Inflammatory macrophage treated with lipopolysaccharide for 4 hours (primary cell): ENCODE measurements around the gene USP24.

Experiments used
- DNase-seq: peaks from one replicate; pipeline ENCODE4 v3.0.0-alpha.2; 2020

The USP24 gene

DNA sequence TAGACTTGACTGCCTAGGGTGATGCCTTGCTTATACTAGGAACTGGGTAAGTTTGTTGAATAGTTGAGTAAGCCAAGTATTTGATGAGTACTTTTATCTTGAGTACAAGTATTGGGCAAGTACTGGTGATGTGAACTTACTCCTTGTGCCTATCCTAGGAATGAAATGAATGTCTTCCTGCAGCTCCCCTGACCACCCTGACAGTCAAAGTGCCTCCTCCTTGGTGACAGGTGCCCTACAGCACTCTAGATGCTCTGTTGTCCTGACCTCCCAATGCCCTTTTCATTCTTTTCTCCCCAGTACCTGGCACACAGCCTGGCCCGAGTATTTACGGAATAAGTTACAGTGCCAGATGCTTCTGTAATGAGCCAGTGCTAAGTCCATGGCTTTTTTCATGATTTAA, 150.3 kb downstream of the USP24 start:
- no peak for DNase-seq

DNA sequence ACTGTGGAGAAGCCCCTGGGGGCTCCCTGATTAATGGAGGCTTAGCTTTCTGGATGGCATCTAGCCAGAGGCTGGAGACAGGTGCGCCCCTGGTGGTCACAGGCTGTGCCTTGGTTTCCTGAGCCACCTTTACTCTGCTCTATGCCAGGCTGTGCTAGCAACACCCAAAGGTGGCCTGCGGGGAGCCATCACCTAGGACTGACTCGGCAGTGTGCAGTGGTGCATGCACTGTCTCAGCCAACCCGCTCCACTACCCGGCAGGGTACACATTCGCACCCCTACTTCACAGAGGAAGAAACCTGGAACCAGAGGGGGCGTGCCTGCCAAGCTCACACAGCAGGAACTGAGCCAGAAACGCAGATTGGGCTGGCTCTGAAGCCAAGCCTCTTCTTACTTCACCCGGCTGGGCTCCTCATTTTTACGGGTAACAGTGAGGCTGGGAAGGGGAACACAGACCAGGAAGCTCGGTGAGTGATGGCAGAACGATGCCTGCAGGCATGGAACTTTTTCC, 151.0 kb downstream of the USP24 start:
- no peak for DNase-seq

DNA sequence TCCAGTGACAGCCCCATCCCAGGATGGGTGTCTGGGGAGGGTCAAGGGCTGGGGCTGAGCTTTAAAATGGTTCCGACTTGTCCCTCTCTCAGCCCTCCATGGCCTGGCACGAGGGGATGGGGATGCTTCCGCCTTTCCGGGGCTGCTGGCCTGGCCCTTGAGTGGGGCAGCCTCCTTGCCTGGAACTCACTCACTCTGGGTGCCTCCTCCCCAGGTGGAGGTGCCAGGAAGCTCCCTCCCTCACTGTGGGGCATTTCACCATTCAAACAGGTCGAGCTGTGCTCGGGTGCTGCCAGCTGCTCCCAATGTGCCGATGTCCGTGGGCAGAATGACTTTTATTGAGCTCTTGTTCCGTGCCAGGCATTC, 151.6 kb downstream of the USP24 start:
- DNase-seq, result no peak

DNA sequence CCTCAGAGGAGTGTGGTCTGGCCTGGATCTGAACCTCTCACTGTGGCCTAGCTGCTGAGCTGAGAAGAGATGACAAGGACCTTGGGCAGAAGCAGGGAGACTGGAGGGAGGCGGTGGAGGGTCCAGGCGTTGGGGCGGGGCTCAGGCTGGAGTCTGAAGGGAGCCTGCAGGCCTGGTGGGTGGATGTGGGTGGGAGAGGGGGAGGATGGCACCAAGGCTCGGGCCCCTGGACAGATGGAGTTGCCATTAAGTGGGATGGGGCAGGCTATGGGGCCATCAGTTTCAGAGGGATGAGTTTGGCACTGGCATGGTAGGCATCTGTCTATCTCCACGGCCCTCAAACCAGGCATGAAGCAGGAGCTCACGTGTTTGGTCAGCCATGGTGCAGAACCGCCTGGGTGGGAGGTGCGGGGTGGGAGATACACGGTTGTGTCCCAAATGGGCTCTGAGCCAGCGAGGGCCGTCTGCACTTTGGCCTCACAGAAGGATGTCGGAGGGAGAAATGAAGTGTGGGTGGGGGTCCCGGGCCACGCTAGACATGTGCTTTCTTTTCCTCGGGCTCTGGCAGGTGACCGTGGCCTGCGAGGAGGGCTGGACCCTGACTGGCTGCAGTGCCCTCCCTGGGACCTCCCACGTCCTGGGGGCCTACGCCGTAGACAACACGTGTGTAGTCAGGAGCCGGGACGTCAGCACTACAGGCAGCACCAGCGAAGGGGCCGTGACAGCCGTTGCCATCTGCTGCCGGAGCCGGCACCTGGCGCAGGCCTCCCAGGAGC, 152.2 kb downstream of the USP24 start:
- no peak for DNase-seq

DNA sequence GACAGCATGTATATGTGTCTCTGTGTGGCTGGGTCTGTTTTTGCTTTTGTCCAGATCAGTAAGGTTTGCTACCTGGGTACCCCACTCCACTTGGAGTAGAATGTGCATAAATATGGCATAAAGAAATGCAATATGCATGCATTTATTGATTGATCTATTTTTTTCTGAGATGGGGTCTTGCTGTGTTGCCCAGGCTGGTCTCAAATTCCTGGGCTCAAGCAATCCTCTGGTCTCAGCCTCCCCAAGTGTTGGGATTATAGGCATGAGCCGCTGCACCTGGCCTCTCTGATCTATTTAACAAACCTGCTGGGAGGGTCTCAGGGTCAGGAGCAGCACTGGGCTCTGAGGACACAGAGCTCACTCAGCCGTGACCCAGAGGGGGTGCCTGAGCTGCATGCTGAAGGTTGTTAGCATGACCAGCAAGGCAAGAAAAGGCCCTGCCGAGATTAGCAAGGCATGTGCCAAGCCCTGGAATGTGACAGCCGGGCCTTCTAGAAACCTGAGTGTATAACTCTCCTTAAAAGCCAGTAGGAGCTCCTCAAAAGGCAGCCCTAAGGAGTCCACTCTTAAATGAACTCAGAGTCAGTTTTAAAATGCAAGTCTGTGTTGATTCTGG, 153.3 kb downstream of the USP24 start:
- no peak for DNase-seq

DNA sequence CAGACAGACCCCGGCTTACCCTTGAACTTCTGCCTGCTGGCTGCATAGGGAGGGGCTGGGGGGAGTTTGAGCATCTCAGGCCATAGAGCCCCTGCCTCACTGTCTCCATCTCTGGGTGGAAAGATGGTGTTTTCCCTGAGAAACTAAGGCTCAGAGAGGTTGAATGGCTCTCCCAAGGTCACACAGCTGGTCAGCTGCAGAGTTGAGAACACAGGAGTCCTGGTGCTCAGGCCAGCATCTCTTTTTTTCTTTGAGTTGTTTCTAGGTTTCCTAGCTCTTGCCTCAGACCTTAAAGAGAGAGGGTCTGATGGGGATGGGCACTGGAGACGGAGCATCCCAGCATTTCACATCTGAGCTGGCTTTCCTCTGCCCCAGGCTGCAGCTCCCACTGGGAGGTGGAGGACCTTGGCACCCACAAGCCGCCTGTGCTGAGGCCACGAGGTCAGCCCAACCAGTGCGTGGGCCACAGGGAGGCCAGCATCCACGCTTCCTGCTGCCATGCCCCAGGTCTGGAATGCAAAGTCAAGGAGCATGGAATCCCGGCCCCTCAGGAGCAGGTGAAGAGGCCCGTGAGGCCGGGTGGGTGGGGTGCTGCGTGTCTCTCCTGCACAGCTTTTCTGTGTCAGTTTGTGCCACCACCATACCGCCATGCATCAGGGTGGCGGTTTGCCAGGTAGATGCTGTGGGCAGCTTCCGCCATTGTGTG, 154.0 kb downstream of the USP24 start:
- no peak for DNase-seq

DNA sequence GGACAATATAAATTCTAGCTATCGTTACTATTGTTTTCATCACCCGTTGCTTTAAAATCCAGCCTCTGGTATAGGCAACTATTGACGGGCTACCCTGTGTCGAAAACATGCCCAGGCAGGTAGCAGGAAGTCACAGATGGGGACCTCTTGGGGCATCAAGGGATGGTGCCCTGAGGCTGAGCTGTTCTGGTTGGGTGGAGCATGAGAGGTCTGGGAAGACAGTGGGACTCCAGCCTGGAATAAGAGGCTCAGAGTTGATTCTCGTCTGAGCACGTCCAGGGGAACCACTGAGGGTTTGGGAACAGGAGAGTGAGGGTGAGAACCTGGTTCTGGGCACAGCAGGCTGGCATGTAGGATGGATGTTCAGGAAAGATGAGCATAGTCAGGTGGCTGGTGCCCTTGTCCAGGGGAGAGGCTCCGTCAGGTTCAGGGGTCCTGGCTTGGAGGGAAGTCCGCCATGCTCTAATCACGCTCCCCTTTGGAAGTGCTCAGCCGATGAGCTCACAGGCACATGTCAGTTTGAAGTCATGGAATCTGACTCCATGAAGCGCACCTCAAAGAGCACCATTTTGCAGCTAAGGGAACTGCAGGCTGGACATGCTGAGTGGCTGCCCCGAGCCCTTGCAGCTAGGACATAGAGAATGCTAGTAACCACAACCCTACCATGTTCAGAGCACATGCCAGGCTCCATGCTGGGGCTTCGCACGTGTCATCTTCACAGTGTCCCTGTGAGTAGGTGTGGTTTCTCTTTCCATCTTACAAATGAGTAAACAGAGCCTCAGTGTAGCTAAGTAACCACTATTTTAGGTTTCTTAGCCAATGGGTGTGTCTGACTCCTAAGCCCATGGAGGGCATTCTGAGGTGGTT, 154.8 kb downstream of the USP24 start:
- DNase-seq, result peak; percentile 24

DNA sequence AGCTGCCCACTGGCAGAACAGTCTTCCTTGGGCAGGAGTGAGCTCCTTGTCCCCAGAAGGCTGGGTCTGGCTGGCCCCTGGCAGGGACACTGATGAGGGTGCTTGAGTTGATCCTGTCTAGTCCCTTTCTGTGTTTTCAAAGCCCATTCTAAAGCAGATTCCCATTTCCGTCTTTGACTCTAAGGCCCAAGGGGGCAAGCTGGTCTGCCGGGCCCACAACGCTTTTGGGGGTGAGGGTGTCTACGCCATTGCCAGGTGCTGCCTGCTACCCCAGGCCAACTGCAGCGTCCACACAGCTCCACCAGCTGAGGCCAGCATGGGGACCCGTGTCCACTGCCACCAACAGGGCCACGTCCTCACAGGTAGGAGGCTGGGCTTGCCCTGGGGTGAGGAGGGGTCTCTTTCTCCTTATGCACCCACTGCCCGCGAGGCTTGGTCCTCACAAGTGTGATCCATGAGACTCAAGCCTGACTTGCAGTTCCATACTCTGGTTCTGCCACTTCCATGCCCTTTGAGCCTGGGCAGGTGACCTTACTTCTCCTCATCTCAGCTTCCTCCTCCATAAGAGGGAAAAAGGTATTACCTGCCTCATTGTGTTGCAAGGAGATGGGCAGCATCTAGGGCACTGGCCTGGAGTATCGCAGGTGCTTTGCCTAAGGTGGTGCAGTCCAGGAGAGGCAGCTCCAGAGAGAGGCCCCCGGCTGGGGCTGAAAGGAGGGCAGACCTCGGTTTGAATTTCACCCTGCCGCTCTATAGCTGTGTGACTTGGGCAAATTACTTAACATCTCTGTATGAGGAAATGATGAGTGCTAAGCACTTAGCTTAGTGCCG, 155.6 kb downstream of the USP24 start:
- no peak for DNase-seq

DNA sequence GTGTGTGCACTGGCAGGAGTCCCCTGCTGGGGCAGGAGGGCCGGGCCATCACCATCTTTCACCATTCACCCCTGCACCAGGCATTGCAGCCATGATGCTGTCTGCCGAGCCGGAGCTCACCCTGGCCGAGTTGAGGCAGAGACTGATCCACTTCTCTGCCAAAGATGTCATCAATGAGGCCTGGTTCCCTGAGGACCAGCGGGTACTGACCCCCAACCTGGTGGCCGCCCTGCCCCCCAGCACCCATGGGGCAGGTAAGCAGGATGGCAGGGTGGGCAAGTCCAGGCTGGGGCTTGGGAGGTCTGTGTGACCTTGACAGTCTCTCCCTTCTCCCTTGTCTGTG, 157.2 kb downstream of the USP24 start:
- no peak for DNase-seq

DNA sequence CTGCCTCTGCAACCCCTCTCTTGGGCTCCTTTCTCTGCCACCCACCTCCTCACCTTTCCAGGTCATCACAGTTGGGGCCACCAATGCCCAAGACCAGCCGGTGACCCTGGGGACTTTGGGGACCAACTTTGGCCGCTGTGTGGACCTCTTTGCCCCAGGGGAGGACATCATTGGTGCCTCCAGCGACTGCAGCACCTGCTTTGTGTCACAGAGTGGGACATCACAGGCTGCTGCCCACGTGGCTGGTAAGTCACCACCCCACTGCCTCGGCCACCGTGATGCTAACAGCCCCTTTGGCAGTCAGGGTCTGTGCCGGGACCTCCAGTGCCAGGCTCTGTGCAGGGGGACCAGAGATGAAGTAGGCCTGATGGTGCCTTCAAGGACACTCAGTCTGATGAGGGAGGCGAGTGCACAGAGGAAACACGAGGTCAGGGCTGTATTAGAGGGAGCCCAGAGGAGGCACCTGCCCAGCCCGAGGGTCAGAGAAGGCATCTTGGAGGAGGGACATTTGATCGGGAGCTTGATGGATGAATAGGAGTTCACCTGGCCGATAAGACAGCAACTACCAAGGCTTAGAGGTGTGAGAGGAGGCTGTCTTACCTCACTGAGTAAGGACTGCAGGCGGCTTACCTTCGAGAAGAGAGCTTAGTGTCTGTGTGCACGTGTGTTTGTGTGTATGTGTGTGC, 157.8 kb downstream of the USP24 start:
- no peak for DNase-seq

DNA sequence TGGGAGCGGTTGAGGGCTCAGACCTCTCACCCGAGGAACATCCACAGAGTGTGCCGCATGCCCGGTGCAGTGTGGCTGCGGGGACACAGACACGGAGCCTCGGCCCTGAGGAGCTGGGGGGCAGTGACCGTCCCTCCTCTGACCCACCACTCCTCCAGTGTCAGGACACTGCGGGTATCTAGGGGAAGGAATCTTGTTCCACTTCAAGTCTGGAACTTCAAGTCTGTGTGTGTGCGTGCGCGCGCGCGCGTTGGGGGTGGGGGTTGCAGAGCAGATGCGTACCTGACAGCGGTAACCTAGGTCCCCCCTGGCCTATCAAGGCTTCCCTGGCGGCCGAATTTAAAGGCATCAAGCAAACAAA, 158.6 kb downstream of the USP24 start:
- no peak for DNase-seq

DNA sequence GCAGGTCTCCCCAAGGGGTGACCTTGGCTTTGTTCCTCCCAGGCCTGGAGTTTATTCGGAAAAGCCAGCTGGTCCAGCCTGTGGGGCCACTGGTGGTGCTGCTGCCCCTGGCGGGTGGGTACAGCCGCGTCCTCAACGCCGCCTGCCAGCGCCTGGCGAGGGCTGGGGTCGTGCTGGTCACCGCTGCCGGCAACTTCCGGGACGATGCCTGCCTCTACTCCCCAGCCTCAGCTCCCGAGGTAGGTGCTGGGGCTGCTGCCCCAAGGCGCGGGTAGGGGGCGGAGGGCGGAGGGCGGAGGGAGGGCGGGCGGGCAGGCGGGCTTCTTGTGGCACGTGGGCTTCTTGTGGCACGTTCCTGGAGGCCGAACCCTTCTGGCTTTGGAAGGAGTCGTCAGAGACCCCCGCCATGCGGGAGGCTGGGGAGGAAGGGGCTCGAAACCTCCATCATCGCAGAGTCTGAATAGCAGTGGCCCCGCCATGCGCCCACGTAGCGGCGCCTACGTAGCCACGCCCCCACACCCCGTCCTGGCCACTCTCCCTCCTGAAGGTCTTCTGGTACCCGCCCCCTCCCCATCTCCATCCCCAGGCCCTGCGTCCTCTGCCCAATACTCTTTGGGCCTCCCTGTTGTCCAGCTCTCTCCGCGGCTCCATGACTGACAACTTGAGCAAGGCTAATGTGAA, 159.1 kb downstream of the USP24 start:
- DNase-seq, result no peak

DNA sequence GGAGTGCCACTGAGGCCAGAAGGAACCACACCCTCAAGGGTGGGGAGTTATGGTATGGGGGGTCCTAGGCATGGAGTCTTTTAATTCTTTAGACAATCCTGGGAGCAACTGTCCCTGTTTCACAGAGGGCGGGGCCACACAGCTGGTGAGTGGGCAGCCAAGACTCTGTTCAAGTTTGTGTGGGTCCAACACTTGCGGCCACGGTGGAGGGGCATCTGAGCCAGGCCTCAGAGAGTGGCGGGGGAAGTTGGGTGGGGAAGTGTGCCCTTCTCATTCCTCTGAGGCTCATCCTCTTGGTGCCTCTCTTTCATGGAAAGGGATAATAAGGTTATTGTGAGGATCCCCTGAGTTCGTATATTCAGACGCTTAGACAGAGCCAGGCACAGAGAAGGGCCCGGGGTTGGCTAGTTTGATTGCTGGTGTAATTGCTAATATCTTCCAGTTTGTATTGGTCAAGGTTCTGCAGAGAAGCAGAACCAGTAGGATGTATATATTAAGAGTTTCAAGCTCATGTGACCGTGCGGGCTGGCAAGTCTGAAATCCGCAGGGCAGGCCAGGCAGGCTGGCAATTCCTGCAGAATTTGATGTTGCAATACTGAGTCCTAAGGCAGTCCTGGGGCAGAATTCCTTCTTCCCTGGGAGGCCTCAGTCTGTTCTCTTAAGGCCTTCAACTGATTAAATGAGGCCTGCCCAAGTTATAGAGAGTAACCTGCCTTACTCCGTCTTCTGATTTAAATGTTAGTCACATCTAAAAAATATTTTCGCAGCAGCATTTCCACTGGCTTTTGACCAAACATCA, 159.9 kb downstream of the USP24 start:
- DNase-seq, result no peak

DNA sequence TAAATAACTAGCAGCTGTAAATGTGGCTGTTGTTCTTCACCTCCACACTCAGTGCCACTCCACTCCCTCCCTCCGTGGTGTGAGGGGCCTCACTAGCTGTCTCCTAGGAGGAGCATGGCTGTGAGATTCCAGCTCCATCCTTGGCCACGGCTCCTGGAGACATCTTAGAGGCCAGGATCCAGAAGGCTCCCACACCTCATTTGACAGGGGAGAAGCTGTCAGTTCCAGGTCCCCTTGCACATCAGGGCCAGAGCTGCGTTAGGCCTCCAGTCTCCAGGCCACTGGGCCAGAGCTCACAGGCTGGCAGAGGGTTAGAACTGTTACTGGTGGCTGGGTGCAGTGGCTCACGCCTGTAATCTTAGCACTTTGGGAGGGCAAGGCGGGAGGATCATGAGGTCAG, 160.8 kb downstream of the USP24 start:
- DNase-seq, result no peak

DNA sequence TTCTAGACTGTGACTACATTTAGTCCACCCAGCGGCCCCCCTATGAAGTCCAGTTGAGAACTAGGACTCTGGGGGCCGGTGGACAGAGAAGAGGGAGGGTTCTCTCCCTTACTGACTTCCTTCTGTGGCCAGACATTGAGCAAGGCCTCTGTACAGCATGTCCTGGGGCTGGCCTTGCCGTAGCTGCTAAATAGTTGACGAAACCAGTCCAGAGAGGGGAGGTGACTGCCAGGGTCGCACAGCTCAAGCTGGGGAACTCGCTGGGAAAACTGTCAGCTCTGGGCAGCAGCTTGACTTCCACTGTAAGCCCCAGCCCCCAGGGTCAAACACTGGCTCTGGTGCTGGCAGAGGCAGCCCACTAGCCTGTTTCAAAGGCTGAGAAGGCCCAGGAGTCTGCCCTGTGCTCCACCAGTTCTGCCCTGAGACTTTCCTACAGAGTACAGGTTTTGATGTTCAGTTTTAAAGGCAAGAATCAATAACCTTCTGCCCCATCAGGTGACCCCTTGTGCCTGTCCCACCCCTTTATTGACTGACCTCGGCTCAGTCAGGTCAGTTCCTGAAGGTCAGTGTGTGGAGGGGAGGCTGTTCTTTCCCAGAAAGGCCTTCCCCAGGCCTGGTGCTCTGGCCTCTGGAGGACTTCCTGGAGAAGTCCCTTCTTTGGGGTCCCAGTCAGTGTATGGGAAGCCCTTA, 161.8 kb downstream of the USP24 start:
- DNase-seq, result peak; percentile 13

DNA sequence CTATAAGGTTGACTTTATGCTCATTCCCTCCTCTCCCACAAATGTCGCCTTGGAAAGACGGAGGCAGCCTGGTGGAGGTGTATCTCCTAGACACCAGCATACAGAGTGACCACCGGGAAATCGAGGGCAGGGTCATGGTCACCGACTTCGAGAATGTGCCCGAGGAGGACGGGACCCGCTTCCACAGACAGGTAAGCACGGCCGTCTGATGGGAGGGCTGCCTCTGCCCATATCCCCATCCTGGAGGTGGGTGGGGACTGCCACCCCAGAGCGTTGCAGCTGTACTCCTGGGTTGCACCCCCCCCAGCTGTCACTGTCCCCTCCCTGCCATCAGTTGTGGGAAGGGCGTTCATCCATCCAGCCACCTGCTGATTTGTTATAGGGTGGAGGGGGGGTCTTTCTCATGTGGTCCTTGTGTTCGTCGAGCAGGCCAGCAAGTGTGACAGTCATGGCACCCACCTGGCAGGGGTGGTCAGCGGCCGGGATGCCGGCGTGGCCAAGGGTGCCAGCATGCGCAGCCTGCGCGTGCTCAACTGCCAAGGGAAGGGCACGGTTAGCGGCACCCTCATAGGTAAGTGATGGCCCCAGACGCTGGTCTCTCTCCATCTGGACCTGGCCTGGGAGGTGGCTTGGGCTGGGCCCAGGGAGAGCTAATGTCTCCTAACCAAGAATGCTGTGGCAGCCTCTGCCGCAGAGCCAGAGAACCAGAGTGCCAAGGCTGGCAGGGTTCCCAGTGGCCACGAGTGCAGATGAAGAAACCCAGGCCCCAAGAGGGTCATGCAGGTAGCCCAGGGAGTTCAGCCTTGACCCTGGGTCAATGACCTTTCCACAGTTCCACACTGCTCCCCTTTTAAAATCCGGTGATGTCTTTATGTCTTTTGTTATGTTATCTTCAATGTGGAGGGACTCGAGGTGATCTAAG, 162.7 kb downstream of the USP24 start:
- DNase-seq, result no peak

DNA sequence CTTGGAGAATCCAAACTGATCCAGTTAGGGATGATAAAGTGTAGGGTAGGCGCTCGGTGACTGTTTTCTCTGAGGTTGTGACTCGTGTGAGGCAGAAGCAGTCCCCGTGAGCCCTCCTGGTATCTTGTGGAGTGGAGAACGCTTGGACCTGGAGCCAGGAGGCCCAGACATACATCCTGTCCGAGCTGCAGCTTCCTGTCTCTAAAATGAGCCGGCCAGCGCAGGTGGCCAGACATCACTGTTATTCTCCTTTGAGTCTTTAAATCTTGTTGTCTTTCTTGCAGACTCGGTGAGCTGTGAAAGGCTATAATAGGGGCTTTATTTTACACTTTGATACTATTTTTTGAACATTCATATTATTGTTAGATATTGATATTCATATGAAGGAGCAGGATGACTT, 163.5 kb downstream of the USP24 start:
- no peak for DNase-seq

DNA sequence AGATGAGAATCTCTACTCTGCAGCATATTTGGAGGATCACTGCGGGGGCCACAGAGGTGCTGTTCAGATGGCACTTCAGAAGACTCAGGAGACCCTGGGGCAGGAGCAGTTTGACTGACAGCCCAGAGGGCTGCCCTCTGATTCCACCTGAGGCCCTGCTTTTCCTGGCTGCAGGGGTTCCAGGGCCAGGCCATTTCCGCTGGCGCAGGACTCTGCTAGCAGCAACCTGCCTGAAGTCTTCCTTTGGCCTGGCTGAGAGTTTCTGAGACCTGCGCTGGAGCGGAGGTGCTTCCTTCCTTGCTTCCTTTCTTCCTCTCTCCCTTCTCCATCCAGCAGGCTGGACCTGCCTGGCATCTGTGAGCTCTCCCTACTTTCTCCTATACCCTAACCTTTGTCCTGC, 164.0 kb downstream of the USP24 start:
- DNase-seq, result no peak
